H54 (cell line): ENCODE data around the gene TM7SF2.
"Not testable (repeated sequence)": the region's sequence is repeated elsewhere in the genome, so short reads cannot be mapped to it uniquely, and the experiment has no call there.

Experiments
- DNase-seq: peaks from one replicate; pipeline ENCODE4 v3.0.0; 2011; ENCODE audit warnings: low spot score, mixed read lengths; ENCODE audit not compliant: insufficient read length
- FAIRE-seq: peaks from 3 replicates; lab custom pipeline; 2011; peaks lifted over from hg19 to GRCh38; lab: Jason Lieb, UNC
- POLR2A ChIP-seq: IDR thresholded peaks from 2 replicates; pipeline ENCODE4 v1.6.1; 2011; ENCODE audit warnings: low read depth, mild to moderate bottlenecking, low read length

Gene TM7SF2

DNA sequence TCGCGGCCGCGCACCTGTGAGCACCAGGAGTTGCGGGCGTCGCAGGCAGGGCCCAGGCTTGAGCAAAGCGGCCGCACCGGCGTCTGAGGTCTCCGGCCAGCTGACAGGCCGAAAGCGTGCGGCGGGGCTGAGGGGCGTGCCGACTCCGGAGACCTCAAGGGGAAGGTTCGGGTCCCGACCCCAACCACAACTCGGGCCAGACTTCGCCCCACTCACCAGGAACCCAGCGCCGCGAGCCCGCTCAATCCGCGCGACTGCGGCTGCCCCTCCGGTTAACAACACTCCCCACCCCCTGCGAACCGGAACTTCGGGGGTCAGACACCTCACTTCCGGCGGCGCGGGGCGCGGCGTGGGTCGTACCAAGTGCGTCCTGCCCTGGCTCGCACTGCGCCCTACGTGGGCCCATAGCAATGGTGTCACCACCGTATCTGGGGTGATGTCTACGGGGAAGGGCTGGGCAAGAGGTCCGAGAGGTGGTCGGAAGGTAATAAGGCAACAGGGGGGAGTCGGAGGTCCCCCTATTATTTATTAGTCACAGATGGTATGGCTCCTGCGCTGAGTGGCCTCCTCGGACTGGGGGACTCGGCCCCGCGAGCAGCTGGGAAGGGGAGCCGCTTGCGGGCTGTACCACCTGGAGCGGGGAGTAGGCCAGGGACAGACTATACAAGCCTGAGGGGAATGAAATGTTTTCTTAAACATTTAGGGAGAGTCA is 22.7 kb downstream of the TM7SF2 start, which contains the start of gene SYVN1:
TSS of gene SYVN1 (minus strand) at position 280 of the 712 bp plus-strand sequence. CDS start 918 bp downstream, outside the sequence.
- TF ChIP-seq POLR2A = no peak; the same call in none of the 2 replicates
- DNase-seq = peak; percentile 85
- FAIRE-seq = no peak

DNA sequence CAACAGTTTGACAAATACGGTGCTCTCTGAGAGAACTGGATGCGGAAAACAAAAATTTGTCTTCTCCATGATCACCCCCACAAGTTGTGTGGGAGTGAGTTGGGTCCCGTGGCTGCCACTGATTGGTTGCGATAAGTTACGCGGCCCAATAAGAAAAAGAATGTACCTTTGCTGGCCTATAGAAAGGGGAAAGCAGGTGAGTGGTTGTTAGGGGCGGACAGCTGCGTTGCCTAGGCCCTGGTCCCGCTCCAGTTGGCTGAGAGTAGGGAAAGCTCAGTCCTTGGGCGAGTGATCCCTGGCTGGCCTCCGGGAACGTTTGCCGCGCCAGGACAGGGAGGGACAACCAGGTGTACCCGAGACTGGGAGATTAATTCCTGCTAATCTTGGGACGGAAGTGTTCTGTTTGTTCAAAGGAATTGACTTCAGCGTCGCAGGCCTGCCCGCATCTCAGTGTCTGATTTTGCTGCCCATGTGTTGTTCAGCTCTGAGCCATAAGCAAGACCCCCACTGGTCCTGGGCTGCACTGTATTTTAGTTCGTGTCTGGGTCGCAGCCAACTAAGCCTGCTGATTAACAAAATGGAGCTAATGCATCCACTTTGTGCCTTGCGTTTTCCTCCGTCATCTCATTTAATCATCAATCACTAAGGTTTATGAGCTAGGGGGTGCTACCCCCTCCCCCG is 23.4 kb downstream of the TM7SF2 start:
- DNase-seq (peak; percentile 94), FAIRE-seq (no peak)
- peak; percentile 80 for TF ChIP-seq POLR2A

DNA sequence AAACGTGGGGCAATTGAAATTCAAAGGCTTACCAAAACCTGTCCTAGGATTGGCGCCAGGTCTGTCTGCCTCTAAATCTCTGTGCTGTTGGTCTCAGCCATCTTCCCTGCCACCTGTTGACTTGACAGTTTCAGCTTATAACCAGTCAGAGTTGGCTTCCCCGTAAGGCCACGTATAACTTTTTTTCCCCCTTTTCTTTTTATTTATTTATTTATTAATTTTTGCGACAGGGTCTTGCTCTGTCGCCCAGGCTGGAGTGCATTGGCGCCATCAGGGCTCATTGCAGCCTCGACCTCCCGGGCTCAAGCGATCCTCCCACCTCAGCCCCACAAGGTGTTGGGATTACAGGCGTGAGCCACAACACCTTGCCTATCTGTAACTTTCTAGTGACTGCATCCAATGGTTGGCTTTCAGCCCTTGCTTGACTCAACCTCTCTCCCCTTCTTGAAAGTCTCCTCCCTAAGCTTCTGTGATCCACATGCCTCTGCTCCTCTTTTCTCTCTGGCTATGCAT is 24.0 kb downstream of the TM7SF2 start:
- FAIRE-seq (no peak), DNase-seq (no peak)
- no peak for TF ChIP-seq POLR2A

DNA sequence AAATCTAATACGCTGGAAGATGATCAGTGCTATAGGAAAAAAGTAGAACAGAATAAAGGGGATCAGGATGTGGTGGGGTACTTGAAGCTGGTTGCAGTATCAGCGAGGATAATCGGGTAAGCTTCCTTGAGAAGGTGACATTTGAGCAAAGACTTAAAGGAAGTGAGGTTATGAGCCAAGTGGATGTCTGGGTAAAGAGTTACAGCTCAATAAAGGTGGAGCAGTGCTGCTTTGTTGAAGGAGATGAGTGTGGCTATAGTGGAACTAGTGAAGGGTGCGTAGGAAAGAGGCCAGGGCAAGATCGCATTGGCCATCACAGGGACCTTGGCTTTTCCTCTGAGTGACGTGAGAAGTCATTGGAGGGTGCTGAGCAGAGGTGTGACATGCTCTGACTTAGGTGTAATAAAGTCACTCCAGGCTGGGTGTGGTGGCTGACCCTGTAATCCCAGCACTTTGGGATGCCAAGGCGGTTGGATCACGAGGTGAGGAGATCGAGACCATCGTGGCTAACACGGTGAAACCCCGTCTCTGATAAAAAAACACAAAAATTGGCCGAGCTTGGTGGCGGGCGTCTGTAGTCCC is 24.9 kb downstream of the TM7SF2 start:
- no peak for TF ChIP-seq POLR2A
- FAIRE-seq = no peak
- no peak for DNase-seq

DNA sequence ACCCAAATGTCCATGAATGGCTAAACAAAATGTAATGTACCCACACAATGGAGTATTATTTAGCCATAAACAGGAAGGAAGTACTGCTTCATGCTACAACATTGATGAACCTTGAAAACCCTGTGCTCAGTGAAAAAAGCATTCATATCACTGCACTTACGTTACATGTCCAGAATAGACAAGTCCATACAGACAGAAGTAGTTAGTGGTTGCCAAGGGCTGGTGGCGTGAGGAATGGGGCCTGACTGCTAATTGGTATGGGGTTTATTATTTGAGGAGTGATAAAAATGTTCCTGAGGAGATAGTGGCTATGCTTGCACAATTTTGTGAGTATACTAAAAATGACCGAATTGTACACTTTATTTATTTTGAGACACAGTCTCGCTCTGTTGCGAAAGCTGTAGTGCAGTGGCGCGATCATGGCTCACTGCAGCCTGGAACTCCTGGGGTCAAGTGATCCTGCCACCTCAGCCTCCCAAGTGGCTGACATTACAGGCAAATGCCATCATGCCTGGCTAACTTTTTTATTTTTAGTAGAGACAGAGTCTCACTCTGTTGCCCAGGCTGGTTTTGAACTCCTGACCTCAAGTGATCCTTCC is 30.3 kb downstream of the TM7SF2 start:
- DNase-seq (no peak), FAIRE-seq (no peak)
- no peak for TF ChIP-seq POLR2A

DNA sequence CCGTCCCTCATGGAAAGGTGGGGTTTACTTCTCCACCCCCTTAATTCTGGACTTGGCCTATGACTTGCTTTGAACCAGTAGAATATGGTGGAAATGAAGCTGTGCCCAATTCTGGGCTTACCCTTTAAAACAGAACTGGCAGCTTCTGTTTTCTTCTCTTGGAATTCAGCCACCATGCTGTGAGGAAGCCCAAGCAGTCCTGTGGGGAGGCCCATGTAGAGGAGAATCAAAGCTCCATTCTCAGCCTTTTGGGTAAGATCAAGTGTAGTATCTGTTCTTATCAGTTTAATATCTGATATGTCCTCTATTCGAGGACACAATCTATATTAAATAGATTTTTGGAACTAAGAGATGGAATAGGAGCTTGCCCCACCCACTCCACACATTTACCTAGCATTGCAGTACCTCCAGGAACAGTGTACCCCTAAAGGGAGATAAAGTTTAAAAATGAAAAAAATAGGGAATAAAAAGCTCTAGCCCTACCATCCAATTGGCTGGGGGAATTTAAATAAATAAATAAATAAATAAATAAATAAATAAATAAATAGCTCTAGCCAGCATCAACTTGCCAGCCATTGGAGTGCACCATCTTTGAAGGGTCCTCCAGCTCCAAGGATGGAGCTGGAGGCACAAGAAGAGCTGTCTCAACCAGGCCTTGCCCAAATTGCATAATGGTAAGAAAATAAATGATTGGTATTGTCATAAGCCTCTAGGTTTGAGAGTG is 35.8 kb downstream of the TM7SF2 start:
- no peak for FAIRE-seq
- no peak for TF ChIP-seq POLR2A
- no peak for DNase-seq

DNA sequence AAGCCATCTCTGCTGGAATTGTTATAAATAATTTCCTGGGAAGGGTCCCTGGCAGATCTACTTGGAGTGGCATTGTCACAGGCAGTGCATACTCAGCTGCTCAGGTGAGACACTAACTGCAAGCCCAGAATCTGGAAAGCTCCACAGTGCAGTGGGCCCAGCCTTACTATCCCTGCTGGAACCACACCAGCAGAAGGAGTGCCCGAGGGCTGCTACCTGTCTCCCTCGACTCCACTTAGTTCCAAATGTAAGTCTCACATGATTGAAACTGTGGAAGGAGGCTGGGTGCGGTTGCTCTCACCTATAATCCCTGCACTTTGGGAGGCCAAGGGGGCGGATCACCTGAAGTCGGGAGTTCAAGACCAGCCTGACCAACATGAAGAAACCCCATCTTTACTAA is 37.0 kb downstream of the TM7SF2 start:
- no peak for TF ChIP-seq POLR2A
- DNase-seq = no peak
- no peak for FAIRE-seq

DNA sequence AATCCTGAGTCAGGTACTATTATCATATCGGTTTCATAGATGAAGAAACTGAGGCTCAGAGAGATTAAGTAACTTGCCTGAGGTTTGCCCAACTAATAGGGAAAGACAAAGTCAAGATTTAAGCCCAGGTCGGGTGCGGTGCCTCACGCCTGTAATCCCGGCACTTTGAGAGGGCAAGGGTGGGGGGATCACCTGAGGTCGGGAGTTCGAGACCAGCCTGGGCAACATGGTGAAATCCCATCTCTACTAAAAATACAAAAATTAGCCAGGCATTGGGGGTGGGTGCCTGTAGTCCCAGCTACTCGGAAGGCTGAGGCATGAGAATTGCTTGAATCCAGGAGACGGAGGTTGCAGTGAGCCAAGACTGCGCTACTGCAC is 38.4 kb downstream of the TM7SF2 start:
- DNase-seq, FAIRE-seq: not testable (repeated sequence)

DNA sequence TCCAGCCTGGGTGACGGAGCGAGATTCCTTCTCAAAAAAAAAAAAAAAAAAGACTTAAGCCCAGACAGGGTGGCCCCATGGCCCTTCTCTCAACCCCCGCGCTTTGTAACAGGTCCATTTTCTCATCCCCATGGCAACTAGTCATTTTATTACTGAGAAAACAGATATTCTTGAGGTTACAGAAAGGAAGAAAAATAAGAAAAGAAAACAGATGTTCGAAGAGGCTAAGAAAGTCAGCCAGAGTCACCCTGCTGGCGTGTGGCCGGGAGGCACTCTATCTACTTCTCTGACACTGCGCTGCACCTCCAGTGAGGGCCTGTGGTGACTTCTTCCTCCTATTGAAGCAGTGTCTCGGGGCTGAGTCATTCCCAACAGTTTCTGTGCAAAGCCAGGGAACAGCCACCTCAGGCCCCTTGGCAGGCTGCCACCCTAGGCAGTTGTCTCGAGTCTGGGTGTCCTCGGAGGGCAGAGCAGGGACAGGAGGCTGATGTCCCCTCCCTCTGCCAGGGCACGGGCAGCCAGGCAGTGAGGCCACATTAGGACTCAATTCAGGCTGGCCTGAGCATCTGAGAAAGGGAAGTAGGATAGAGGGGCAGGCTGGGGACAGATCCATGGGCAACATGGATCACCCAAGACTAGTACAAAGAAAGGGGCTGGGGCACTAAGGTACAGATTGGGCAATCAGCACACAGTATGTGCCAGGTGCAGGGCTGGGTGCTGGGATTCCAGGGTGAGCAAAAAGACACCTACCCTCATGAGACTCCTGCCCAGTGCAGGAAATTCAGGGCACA is 39.0 kb downstream of the TM7SF2 start:
- peak; percentile 69 for FAIRE-seq
- peak; percentile 28; the same call in 1 of the 2 replicates for TF ChIP-seq POLR2A

DNA sequence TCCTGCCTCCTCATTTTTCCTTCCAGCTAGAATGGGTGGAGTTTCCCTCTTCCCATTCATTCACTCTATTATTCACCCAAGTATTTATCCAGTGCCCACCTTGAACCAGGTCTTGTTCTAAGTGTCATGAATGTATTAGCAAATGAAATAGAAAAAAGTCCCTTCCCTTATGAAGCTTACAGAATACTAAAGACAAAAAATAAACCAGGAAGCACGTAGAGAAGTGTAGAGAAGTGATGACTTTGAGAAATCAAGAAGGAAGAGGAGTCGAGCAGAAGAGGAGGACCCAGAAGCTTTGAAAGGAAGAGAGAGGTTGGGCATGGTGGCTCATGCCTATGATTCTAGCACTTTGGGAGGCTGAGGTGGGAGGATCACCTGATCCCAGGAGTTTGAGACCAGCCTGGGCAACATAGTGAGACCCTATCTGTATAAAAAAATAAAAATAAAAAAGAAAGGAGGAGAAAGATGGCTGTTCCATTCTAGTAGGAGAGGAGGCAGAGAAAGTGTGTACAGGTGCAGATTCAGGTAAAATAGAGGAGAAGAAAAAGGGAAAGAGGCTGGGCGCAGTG is 39.7 kb downstream of the TM7SF2 start:
- no peak for DNase-seq
- no peak for TF ChIP-seq POLR2A
- no peak for FAIRE-seq

More for the DNA sequence above, 39.0 kb downstream of the TM7SF2 start:
- DNase-seq = peak; percentile 87

DNA sequence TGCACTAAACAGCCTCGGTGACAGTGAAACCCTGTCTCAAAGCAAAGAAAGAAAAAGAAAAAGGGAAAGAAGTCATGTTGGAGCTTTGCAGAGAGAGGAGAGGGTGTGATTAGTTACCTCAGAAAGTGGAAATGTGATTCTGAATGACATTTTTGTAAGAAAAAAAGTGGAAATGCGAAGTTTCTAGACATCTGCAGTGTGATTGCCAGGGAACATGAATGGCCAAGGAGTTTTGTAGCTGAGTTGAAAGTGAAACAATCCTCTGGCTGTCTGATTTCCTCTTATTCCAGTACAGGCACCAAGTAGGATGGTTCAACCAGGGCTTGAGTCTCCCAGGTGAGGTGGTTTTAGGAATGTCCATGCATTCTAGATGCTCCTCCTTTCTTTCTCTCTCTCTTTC is 40.5 kb downstream of the TM7SF2 start:
- no peak for DNase-seq
- TF ChIP-seq POLR2A = no peak
- no peak for FAIRE-seq

DNA sequence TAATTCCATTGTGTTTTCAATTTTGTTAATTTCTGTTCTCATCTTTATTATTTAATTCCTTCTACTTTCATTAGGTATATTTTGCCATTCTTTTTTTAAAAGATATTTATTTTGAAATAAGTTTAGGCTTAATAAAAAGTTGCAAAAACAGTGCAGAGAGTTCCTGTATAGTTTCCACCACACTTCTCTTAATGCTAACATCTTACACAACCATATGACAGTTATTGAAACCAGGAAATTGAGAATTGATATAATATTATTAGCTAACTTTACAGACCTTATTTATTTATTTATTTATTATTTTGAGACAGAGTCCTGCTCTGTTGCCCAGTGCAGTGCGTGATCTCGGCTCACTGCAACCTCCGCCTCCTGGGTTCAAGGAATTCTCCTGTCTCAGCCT is 44.6 kb downstream of the TM7SF2 start:
- no peak for DNase-seq
- FAIRE-seq = no peak
- no peak for TF ChIP-seq POLR2A

DNA sequence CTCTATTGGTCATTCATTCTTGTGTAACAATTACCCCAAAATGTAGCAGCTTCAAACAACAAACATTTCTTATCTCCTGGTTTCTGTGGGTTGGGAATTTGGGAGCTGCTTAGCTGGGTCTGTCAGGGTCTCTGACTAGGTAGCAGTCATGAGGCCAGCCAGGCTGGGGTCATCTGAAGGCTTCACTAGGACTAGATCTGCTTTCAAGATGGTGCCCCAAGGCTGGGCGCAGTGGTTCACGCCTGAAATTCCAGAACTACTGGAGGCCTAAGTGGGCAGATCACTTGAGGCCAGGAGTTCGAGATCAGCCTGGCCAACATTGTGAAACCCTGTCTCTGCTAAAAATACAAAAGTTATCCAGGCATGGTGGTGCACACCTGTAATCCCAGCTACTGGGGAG is 45.3 kb downstream of the TM7SF2 start:
- FAIRE-seq = no peak
- DNase-seq = no peak
- no peak for TF ChIP-seq POLR2A
